ENCODE measurements around the gene OSER1. TPM values are rescaled to one million over a fixed set of nuclear protein-coding genes. Genes with fewer than 3 reads are reported as not detected.

OSER1 gene
- total RNA-seq, 1 donor from 2014 or later, result 39.9 TPM

- FAIRE-seq (no peak), DNase-seq (ENCODE audit: low spot score in 2 of 2) (no peak)
These were observed 58.8 kb downstream of the OSER1 start for GRCh38 chr20:44151621-44152416.

GRCh38 chr20:44146272-44146671 is 64.3 kb downstream of the OSER1 start:
- no peak for DNase-seq (ENCODE audit: low spot score in 2 of 2)
- no peak for FAIRE-seq

Other genes starting within 250 kb of the OSER1 start
- under 0.01 TPM for gene JPH2, start 23.6 kb downstream of the OSER1 start, total RNA-seq
- gene GDAP1L1, start 36.5 kb upstream of the OSER1 start, total RNA-seq, result 131 TPM
- gene FITM2, start 100.4 kb upstream of the OSER1 start, total RNA-seq, result 9.8 TPM
- not detected for gene R3HDML, start 126.3 kb upstream of the OSER1 start, total RNA-seq
- gene HNF4A, start 144.9 kb upstream of the OSER1 start, total RNA-seq, result not detected